Midbrain (tissue), 1 donor: ENCODE measurements around the gene TRPV5.

ENCODE experiments used
- DNase-seq: peaks from one replicate; lab custom pipeline; 2025; lab: John Stamatoyannopoulos, UW

The TRPV5 gene

GRCh38 chr7:142886866-142887265 is 46.7 kb downstream of the TRPV5 start:
- no peak for DNase-seq

GRCh38 chr7:142885311-142886230 is 48.0 kb downstream of the TRPV5 start, which contains the start of gene TRPV6:
TRPV6 (minus strand) TSS chr7:142885745.
- DNase-seq = no peak

- no peak for DNase-seq
Observed at GRCh38 chr7:142884286-142884640, 49.3 kb downstream of the TRPV5 start.

- no peak for DNase-seq
Observed at GRCh38 chr7:142883571-142884285, 49.8 kb downstream of the TRPV5 start.

GRCh38 chr7:142883145-142883544 is 50.4 kb downstream of the TRPV5 start:
- DNase-seq = no peak

GRCh38 chr7:142882338-142882678 is 51.2 kb downstream of the TRPV5 start:
- no peak for DNase-seq

GRCh38 chr7:142881586-142882337 is 51.8 kb downstream of the TRPV5 start:
- no peak for DNase-seq

GRCh38 chr7:142880876-142881505 is 52.6 kb downstream of the TRPV5 start:
- DNase-seq = no peak

- DNase-seq = no peak
Observed at GRCh38 chr7:142879060-142879459, 54.5 kb downstream of the TRPV5 start.

- no peak for DNase-seq
Observed at GRCh38 chr7:142878315-142878714, 55.2 kb downstream of the TRPV5 start.

- no peak for DNase-seq
Observed at GRCh38 chr7:142876991-142877910, 56.3 kb downstream of the TRPV5 start.

- DNase-seq = no peak
Observed at GRCh38 chr7:142876236-142876960, 57.1 kb downstream of the TRPV5 start.

GRCh38 chr7:142875456-142875855 is 58.1 kb downstream of the TRPV5 start:
- no peak for DNase-seq

GRCh38 chr7:142874837-142875236 is 58.7 kb downstream of the TRPV5 start:
- no peak for DNase-seq

GRCh38 chr7:142874409-142874808 is 59.1 kb downstream of the TRPV5 start:
- DNase-seq = no peak

GRCh38 chr7:142873871-142874270 is 59.7 kb downstream of the TRPV5 start:
- DNase-seq = no peak

- DNase-seq = no peak
Observed at GRCh38 chr7:142873281-142873784, 60.2 kb downstream of the TRPV5 start.

GRCh38 chr7:142872106-142872675 is 61.4 kb downstream of the TRPV5 start:
- DNase-seq = no peak

- DNase-seq = no peak
Observed at GRCh38 chr7:142871260-142872105, 62.1 kb downstream of the TRPV5 start.
